H1 (cell line): Measurements from ENCODE around the gene FZD4. TPM values are rescaled to one million over a fixed set of nuclear protein-coding genes. Genes with fewer than 3 reads are reported as not detected.

Experiments
- CEBPB ChIP-seq: IDR thresholded peaks from 2 replicates; pipeline ENCODE4 v1.6.1; 2012; ENCODE audit warnings: low read depth, low read length
- CHD7 ChIP-seq: fragments of 300-600 bp; sonication (generic); IDR thresholded peaks from 2 replicates; pipeline ENCODE4 v1.7.1; 2012; ENCODE audit warnings: low read length, moderate library complexity, mild to moderate bottlenecking, inconsistent platforms; ENCODE audit not compliant: insufficient replicate concordance
- FOSL1 ChIP-seq: IDR thresholded peaks from 2 replicates; pipeline ENCODE4 v1.6.1; 2011; ENCODE audit warnings: mild to moderate bottlenecking, low read depth, low read length, moderate library complexity; ENCODE audit not compliant: insufficient read depth
- HDAC2 ChIP-seq, 2 experiments: fragments of 300-600 bp in 1 of 2; sonication (generic) in 1 of 2; IDR thresholded peaks; 2 replicates each; pipeline ENCODE4 v1.6.1; 2011 to 2012; ENCODE audit warnings: low read depth in 2 of 2, low read length in 2 of 2, mild to moderate bottlenecking in 2 of 2, moderate library complexity in 2 of 2, borderline replicate concordance in 1 of 2, inconsistent platforms in 1 of 2
- USF2 ChIP-seq: IDR thresholded peaks from 2 replicates; pipeline ENCODE4 v1.6.1; 2011; ENCODE audit warnings: low read length, improper control_type of control experiment
- ZNF274 ChIP-seq: IDR thresholded peaks from 2 replicates; pipeline ENCODE4 v1.7.0; 2012; ENCODE audit warnings: low read length, borderline replicate concordance; ENCODE audit errors: extremely low read depth
- polyA plus RNA-seq, 7 experiments: library from polyadenylated mRNA; depleted of rRNA in 3 of 7; stranded (reverse) in 5 of 7; unstranded in 2 of 7; fragments of >200 nt in 5 of 7; fragments of 200-250 nt in 2 of 7; gene quantifications; 1 replicate in 5 of 7; 2 replicates in 1 of 7; 4 replicates in 1 of 7; pipeline versions ENCODE4 v1.2.1 to v1.2.3, GENCODE V29; 2011 to 2013; ENCODE audit warnings: missing spikeins in 2 of 7, mixed read lengths in 2 of 7
- total RNA-seq: library from RNA; stranded (reverse); fragmentation: NEBNext Ultra II Directional; extraction: Animal tissue kit (Norgen Biotek cat#: 25700); gene quantifications from 2 replicates; pipeline ENCODE4 v1.2.1, GENCODE V29; 2021

FZD4 gene
- total and polyA plus RNA-seq, 2 of the 8 experiments (the other 6 are each of a cell fraction or from before 2014, with no cell fraction given): 3.1 to 7.1 TPM

GRCh38 chr11:86902345-86902744 is 52.9 kb downstream of the FZD4 start (continued):
- TF ChIP-seq CEBPB (no peak), ZNF274 (no peak), USF2 (no peak), FOSL1 (no peak), CHD7 (no peak), HDAC2 (IDR thresholded peaks at IDR 0.05; ENCODE audit: borderline replicate concordance in 1 of 2, low read depth in 2 of 2, low read length in 2 of 2) (no peak)
